Keratinocyte (primary cell): ENCODE data around the gene REXO2. TPM values are rescaled to one million over a fixed set of nuclear protein-coding genes. Genes with fewer than 3 reads are reported as not detected.

Source experiments
- DNase-seq: peaks from one replicate; pipeline ENCODE4 v3.0.0-alpha.2; 2011; ENCODE audit warnings: low read depth, missing footprints, low spot score
- FAIRE-seq: peaks from 2 replicates; lab custom pipeline; 2011; peaks lifted over from hg19 to GRCh38; lab: Jason Lieb, UNC
- H2AFZ ChIP-seq: 2 replicates; pipeline ENCODE4 v1.6.0; 2012; ENCODE audit warnings: low read length, control low read depth, inconsistent platforms; ENCODE audit not compliant: control insufficient read depth
- H3K27ac ChIP-seq: 2 replicates; pipeline ENCODE4 v1.5.1; 2011; ENCODE audit warnings: low read length; ENCODE audit not compliant: control insufficient read depth, insufficient read depth
- H3K27me3 ChIP-seq: 3 replicates; pipeline ENCODE4 v1.6.0; 2011; ENCODE audit warnings: low read length; ENCODE audit not compliant: control insufficient read depth, insufficient read depth; ENCODE audit errors: extremely low read depth
- H3K36me3 ChIP-seq, 2 experiments: 2 replicates in 1 of 2; 3 replicates in 1 of 2; pipeline ENCODE4 v1.5.1; 2011; ENCODE audit warnings: low read length in 2 of 2, mild to moderate bottlenecking in 1 of 2; ENCODE audit not compliant: control insufficient read depth in 2 of 2, insufficient read depth in 2 of 2; ENCODE audit errors: extremely low read depth in 1 of 2
- H3K4me1 ChIP-seq: 3 replicates; pipeline ENCODE4 v1.5.1; 2011; ENCODE audit warnings: low read length; ENCODE audit not compliant: control insufficient read depth, insufficient read depth; ENCODE audit errors: extremely low read depth
- H3K4me2 ChIP-seq: 3 replicates; pipeline ENCODE4 v1.6.0; 2011; ENCODE audit warnings: low read depth, low read length; ENCODE audit not compliant: control insufficient read depth, insufficient read depth; ENCODE audit errors: extremely low read depth
- H3K4me3 ChIP-seq, 3 experiments: fragments of 200-600 bp in 1 of 3; sonication (generic) in 1 of 3; 2 replicates in 2 of 3; 3 replicates in 1 of 3; pipeline ENCODE4 v1.5.1; 2011 to 2016; ENCODE audit warnings: low read length in 3 of 3, mild to moderate bottlenecking in 3 of 3, control low read depth in 2 of 3, inconsistent platforms in 1 of 3, low read depth in 1 of 3, mixed read lengths in 1 of 3, mixed run types in 1 of 3, moderate library complexity in 1 of 3; ENCODE audit not compliant: control insufficient read depth in 2 of 3, insufficient read depth in 2 of 3; ENCODE audit errors: extremely low read depth in 1 of 3
- H3K79me2 ChIP-seq: 2 replicates; pipeline ENCODE4 v1.6.0; 2012; ENCODE audit warnings: low read length; ENCODE audit not compliant: control insufficient read depth, insufficient read depth
- H3K9ac ChIP-seq: 3 replicates; pipeline ENCODE4 v1.6.0; 2011; ENCODE audit warnings: low read length; ENCODE audit not compliant: control insufficient read depth, insufficient read depth; ENCODE audit errors: extremely low read depth
- H3K9me1 ChIP-seq: 3 replicates; pipeline ENCODE4 v1.6.0; 2011; ENCODE audit warnings: low read length; ENCODE audit not compliant: control insufficient read depth, insufficient read depth; ENCODE audit errors: extremely low read depth
- H3K9me3 ChIP-seq: 2 replicates; pipeline ENCODE4 v1.5.1; 2012; ENCODE audit warnings: low read depth, low read length; ENCODE audit not compliant: control insufficient read depth
- H4K20me1 ChIP-seq: 3 replicates; pipeline ENCODE4 v1.6.0; 2011; ENCODE audit warnings: low read length; ENCODE audit not compliant: control insufficient read depth, insufficient read depth; ENCODE audit errors: extremely low read depth
- CTCF ChIP-seq, 3 experiments: IDR thresholded peaks in 1 of 3; conservative IDR thresholded peaks in 1 of 3; optimal IDR thresholded peaks in 1 of 3; 2 replicates in 2 of 3; 3 replicates in 1 of 3; pipeline versions ENCODE3 to v1.5.1; 2011; ENCODE audit warnings: low read length in 3 of 3, mild to moderate bottlenecking in 3 of 3, moderate library complexity in 2 of 3, control low read depth in 1 of 3, inconsistent platforms in 1 of 3; ENCODE audit not compliant: insufficient read depth in 2 of 3; ENCODE audit errors: extremely low read depth in 1 of 3
- EZH2 ChIP-seq: IDR thresholded peaks from one replicate; pipeline ENCODE4 v1.6.1; 2012; ENCODE audit warnings: inconsistent platforms, mild to moderate bottlenecking, low read length, moderate library complexity
- dilution Hi-C: fragments of 300-500 bp; cut with MboI; formaldehyde crosslinking; loops from one replicate; pipeline ENCODE4 v1.7.0; 2020; ENCODE audit warnings: low sequenced_read_pairs; ENCODE audit not compliant: extremely low pct_ligation_motif_present
- polyA plus RNA-seq, 5 experiments: library from polyadenylated mRNA; depleted of rRNA in 3 of 5; stranded (reverse) in 3 of 5; stranded (forward) in 1 of 5; unstranded in 1 of 5; fragments of >200 nt; gene quantifications; 1 replicate in 1 of 5; 2 replicates in 3 of 5; 3 replicates in 1 of 5; pipeline versions ENCODE4 v1.2.1 to v1.2.3, GENCODE V29; 2011 to 2012; ENCODE audit warnings: missing spikeins in 2 of 5, low read depth in 1 of 5, low replicate concordance in 1 of 5

REXO2 gene
- polyA plus RNA-seq, 1 donor (not counting 4 experiments of a cell fraction or from before 2014, with no cell fraction given) = 381 TPM

GRCh38 chr11:114426280-114426679 lies 13.0 kb upstream of the REXO2 start:
- H3K36me3 ChIP-seq = no peaks in the 10 kb centered on the region
- H3K4me2 ChIP-seq = no peak overlapping the region
- no peak overlapping the region for H3K27ac ChIP-seq
- no peak for FAIRE-seq
- H3K4me3 ChIP-seq = no peak overlapping the region
- TF ChIP-seq EZH2 = no peak
- no peak for TF ChIP-seq CTCF (optimal IDR thresholded peaks at IDR 0.05 in 1 of 3, IDR thresholded peaks at IDR 0.05 in 1 of 3, conservative IDR thresholded peaks at IDR 0.05 in 1 of 3; ENCODE audit: extremely low read depth in 1 of 3, insufficient read depth in 2 of 3, low read length in 3 of 3)
- dilution Hi-C loops = no loop called here
- H3K9me1 ChIP-seq = no peaks in the 10 kb centered on the region
- no peaks in the 10 kb centered on the region for H3K79me2 ChIP-seq
- H4K20me1 ChIP-seq = no peaks in the 10 kb centered on the region
- H3K4me1 ChIP-seq = peaks cover under 1% of the 10 kb centered on the region
- no peak overlapping the region for H3K9ac ChIP-seq
- H2AFZ ChIP-seq = no peak overlapping the region
- no peaks in the 10 kb centered on the region for H3K9me3 ChIP-seq
- DNase-seq = no peak
- H3K27me3 ChIP-seq = no peaks in the 10 kb centered on the region

- peaks cover 4% of the 10 kb centered on the region for H3K4me1 ChIP-seq
- H2AFZ ChIP-seq = no peak overlapping the region
- no peaks in the 10 kb centered on the region for H3K79me2 ChIP-seq
- no peaks in the 10 kb centered on the region for H3K27me3 ChIP-seq
- TF ChIP-seq EZH2 = no peak
- TF ChIP-seq CTCF (optimal IDR thresholded peaks at IDR 0.05 in 1 of 3, IDR thresholded peaks at IDR 0.05 in 1 of 3, conservative IDR thresholded peaks at IDR 0.05 in 1 of 3; ENCODE audit: extremely low read depth in 1 of 3, insufficient read depth in 2 of 3, low read length in 3 of 3) = no peak
- H3K9me3 ChIP-seq = no peaks in the 10 kb centered on the region
- FAIRE-seq = no peak
- H4K20me1 ChIP-seq = no peaks in the 10 kb centered on the region
- DNase-seq = no peak
- no peak overlapping the region for H3K4me2 ChIP-seq
- H3K9me1 ChIP-seq = no peaks in the 10 kb centered on the region
- H3K36me3 ChIP-seq = no peaks in the 10 kb centered on the region
- no peak overlapping the region for H3K27ac ChIP-seq
- no peak overlapping the region for H3K9ac ChIP-seq
- dilution Hi-C loops = no loop called here
- no peak overlapping the region for H3K4me3 ChIP-seq
Measured at GRCh38 chr11:114430290-114430689, 9.0 kb upstream of the REXO2 start.
